RPMI8226 (cell line): ENCODE data around the gene F8.
"Not testable (repeated sequence)": the region's sequence is repeated elsewhere in the genome, so short reads cannot be mapped to it uniquely, and the experiment has no call there.

Experiments used
- DNase-seq: peaks from one replicate; pipeline ENCODE4 v3.0.0-alpha.2; 2015

F8 gene

GRCh38 chrX:154855256-154855655 lies 167.3 kb downstream of the F8 start:
- no peak for DNase-seq

GRCh38 chrX:154850957-154851611 lies 171.4 kb downstream of the F8 start:
- DNase-seq, result no peak

GRCh38 chrX:154840856-154841255 lies 181.7 kb downstream of the F8 start:
- DNase-seq, result peak; percentile 31

- no peak for DNase-seq
These were observed 186.4 kb downstream of the F8 start for GRCh38 chrX:154836163-154836562.

- no peak for DNase-seq
These were observed 188.0 kb downstream of the F8 start, which contains the start of gene SMIM9 for GRCh38 chrX:154834562-154834961. Gene SMIM9 (minus strand): TSS chrX:154834662. CDS start chrX:154830856, 3,806 bp downstream.

- no peak for DNase-seq
These were observed 188.7 kb downstream of the F8 start for GRCh38 chrX:154833746-154834274.

- DNase-seq, result no peak
These were observed 192.5 kb downstream of the F8 start for GRCh38 chrX:154829926-154830442.

GRCh38 chrX:154829134-154829533 lies 193.4 kb downstream of the F8 start:
- no peak for DNase-seq

GRCh38 chrX:154828016-154828408 lies 194.5 kb downstream of the F8 start:
- DNase-seq, result no peak

GRCh38 chrX:154827194-154828015 lies 195.1 kb downstream of the F8 start:
- peak; percentile 61 for DNase-seq

- DNase-seq, result not testable (repeated sequence)
These were observed 196.9 kb downstream of the F8 start for GRCh38 chrX:154825586-154825985.

- DNase-seq, result no peak
These were observed 197.9 kb downstream of the F8 start for GRCh38 chrX:154824638-154825037.

- DNase-seq, result no peak
These were observed 200.5 kb downstream of the F8 start for GRCh38 chrX:154822029-154822428.

- DNase-seq, result no peak
These were observed 201.0 kb downstream of the F8 start for GRCh38 chrX:154821523-154821922.

- no peak for DNase-seq
These were observed 202.7 kb downstream of the F8 start for GRCh38 chrX:154819771-154820341.

- DNase-seq, result no peak
These were observed 203.4 kb downstream of the F8 start for GRCh38 chrX:154818916-154819770.

- not testable (repeated sequence) for DNase-seq
These were observed 205.4 kb downstream of the F8 start for GRCh38 chrX:154817048-154817618.

GRCh38 chrX:154816326-154816898 lies 206.1 kb downstream of the F8 start:
- not testable (repeated sequence) for DNase-seq

- no peak for DNase-seq
These were observed 207.2 kb downstream of the F8 start for GRCh38 chrX:154815274-154815818.

- no peak for DNase-seq
These were observed 208.7 kb downstream of the F8 start for GRCh38 chrX:154813801-154814200.
